ENCODE results near the gene METTL3. TPM values are rescaled to one million over a fixed set of nuclear protein-coding genes. Genes with fewer than 3 reads are reported as not detected.

The METTL3 gene
- total RNA-seq, 8 experiments from 2014 or later, result 26.6 to 76.2 (median 49.8) TPM

- 80 to 100% (median 93%) methylated on average over 1 to 2 of the region's 2 CpGs; no CpG with 5 or more reads in 3 of the 10 experiments for WGBS, 10 experiments
- Histone ChIP-seq H3K27ac (no peak overlapping the region), H3K4me1 (replicated peaks in 1 of 2) (no peaks in the 10 kb centered on the region), H3K4me3 (no peak overlapping the region)
- in situ Hi-C loops (cut with MboI; ENCODE audit: low pct_unique_long_range_greater_than_20kb in 2 of 9, low sequenced_read_pairs in 9 of 9, unreplicated experiment in 9 of 9), result no loop called here
- no peak for ATAC-seq (replicated peaks in 6 of 8)
These were observed 14.7 kb downstream of the METTL3 start for GRCh38 chr14:21496453-21496852.

GRCh38 chr14:21494902-21495762 lies 16.0 kb downstream of the METTL3 start:
- no peak overlapping the region for H3K27ac ChIP-seq
- no peak for ATAC-seq (replicated peaks in 6 of 8)
- in situ Hi-C loops (cut with MboI; ENCODE audit: low pct_unique_long_range_greater_than_20kb in 2 of 9, low sequenced_read_pairs in 9 of 9, unreplicated experiment in 9 of 9), result no loop called here
- 86 to 100% (median 100%) methylated on average over 1 of the region's 2 CpGs; no CpG with 5 or more reads in 6 of the 10 experiments for WGBS, 10 experiments
- H3K4me3 ChIP-seq, result no peak overlapping the region
- no peaks in the 10 kb centered on the region for H3K4me1 ChIP-seq (replicated peaks in 1 of 2)

GRCh38 chr14:21486640-21487087 lies 24.5 kb downstream of the METTL3 start:
- Histone ChIP-seq H3K4me3 (no peak overlapping the region), H3K27ac (no peak overlapping the region), H3K4me1 (replicated peaks in 1 of 2) (no peaks in the 10 kb centered on the region)
- 85 to 100% (median 100%) methylated on average over 1 of the region's 1 CpG; no CpG with 5 or more reads in 2 of the 10 experiments for WGBS, 10 experiments
- in situ Hi-C loops (cut with MboI; ENCODE audit: low pct_unique_long_range_greater_than_20kb in 2 of 9, low sequenced_read_pairs in 9 of 9, unreplicated experiment in 9 of 9), result no loop called here
- no peak for ATAC-seq (replicated peaks in 6 of 8)

- ATAC-seq (replicated peaks in 6 of 8), result peak; percentile 96 to 99 (median 99)
- Histone ChIP-seq H3K4me1 (replicated peaks in 1 of 2) (peaks cover 10 to 11% of the 10 kb centered on the region in 2 donors), H3K4me3 (peak within 1 kb of the TSS; percentile 52 to 90 (median 64)), H3K27ac (peak within 1 kb of the TSS; percentile 73 to 81)
- 0% methylated on average over 1 to 12 of the region's 49 CpGs; no CpG with 5 or more reads in 5 of the 10 experiments for WGBS, 10 experiments
- in situ Hi-C loops (cut with MboI; ENCODE audit: low pct_unique_long_range_greater_than_20kb in 2 of 9, low sequenced_read_pairs in 9 of 9, unreplicated experiment in 9 of 9), result no loop called here
These were observed 34.0 kb downstream of the METTL3 start, which contains the start of the genes RAB2B and TOX4 for GRCh38 chr14:21476925-21477681. Gene RAB2B, minus strand, starts transcription at chr14:21476959. Its CDS starts 87 bp downstream, at chr14:21476872. Gene TOX4, plus strand, starts transcription at chr14:21477195. Its CDS starts 84 bp downstream, at chr14:21477279.

- in situ Hi-C loops (cut with MboI; ENCODE audit: low pct_unique_long_range_greater_than_20kb in 2 of 9, low sequenced_read_pairs in 9 of 9, unreplicated experiment in 9 of 9), result no loop called here
- WGBS, 10 experiments, result 0% methylated on average over 1 to 4 of the region's 27 CpGs; no CpG with 5 or more reads in 5 of the 10 experiments
- peak; percentile 41 to 65 (median 50) for ATAC-seq (replicated peaks in 6 of 8)
- H3K27ac ChIP-seq, result peak overlapping the region; percentile 54 to 69
- H3K4me3 ChIP-seq, result peak overlapping the region; percentile 52 to 90 (median 64)
- peaks cover 10 to 11% of the 10 kb centered on the region in 2 donors for H3K4me1 ChIP-seq (replicated peaks in 1 of 2)
These were observed 34.6 kb downstream of the METTL3 start for GRCh38 chr14:21476523-21476924.

GRCh38 chr14:21475767-21476522 lies 35.2 kb downstream of the METTL3 start:
- H3K4me3 ChIP-seq, result peak overlapping the region; percentile 52 to 90 (median 64)
- peaks cover 10 to 11% of the 10 kb centered on the region in 2 donors for H3K4me1 ChIP-seq (replicated peaks in 1 of 2)
- in situ Hi-C loops (cut with MboI; ENCODE audit: low pct_unique_long_range_greater_than_20kb in 2 of 9, low sequenced_read_pairs in 9 of 9, unreplicated experiment in 9 of 9), result no loop called here
- ATAC-seq (replicated peaks in 6 of 8), result peak in 1 of 8 experiments; percentile 1
- no peak overlapping the region for H3K27ac ChIP-seq
- 6 to 63% (median 48%) methylated on average over 2 to 10 of the region's 10 CpGs for WGBS, 10 experiments

- Histone ChIP-seq H3K4me1 (replicated peaks in 1 of 2) (no peaks in the 10 kb centered on the region), H3K27ac (no peak overlapping the region), H3K4me3 (no peak overlapping the region)
- ATAC-seq (replicated peaks in 6 of 8), result peak in 3 of 8 experiments; percentile 76 to 98 (median 80)
- 0 to 100% (median 88%) methylated on average over 1 of the region's 1 CpG; no CpG with 5 or more reads in 7 of the 10 experiments for WGBS, 10 experiments
- in situ Hi-C loops (cut with MboI; ENCODE audit: low pct_unique_long_range_greater_than_20kb in 2 of 9, low sequenced_read_pairs in 9 of 9, unreplicated experiment in 9 of 9), result no loop called here
These were observed 43.5 kb downstream of the METTL3 start for GRCh38 chr14:21467616-21468015.

GRCh38 chr14:21455912-21456667 lies 55.0 kb downstream of the METTL3 start, which contains the start of gene CHD8:
Gene CHD8, minus strand, starts transcription at chr14:21456123. Its CDS starts 24,480 bp downstream, at chr14:21431643.
- Histone ChIP-seq H3K4me1 (replicated peaks in 1 of 2) (peaks cover 5 to 7% of the 10 kb centered on the region in 2 donors), H3K27ac (peak within 1 kb of the TSS; percentile 80 to 93), H3K4me3 (peak within 1 kb of the TSS; percentile 67 to 87 (median 76))
- WGBS, 10 experiments, result 0 to 9% (median 1%) methylated on average over 1 to 24 of the region's 36 CpGs; no CpG with 5 or more reads in 2 of the 10 experiments
- in situ Hi-C loops (cut with MboI; ENCODE audit: low pct_unique_long_range_greater_than_20kb in 2 of 9, low sequenced_read_pairs in 9 of 9, unreplicated experiment in 9 of 9), result no loop called here
- peak; percentile 94 to 98 (median 97) for ATAC-seq (replicated peaks in 6 of 8)

- 0 to 2% (median 0%) methylated on average over 1 to 13 of the region's 17 CpGs; no CpG with 5 or more reads in 4 of the 10 experiments for WGBS, 10 experiments
- peak; percentile 47 to 61 (median 53) for ATAC-seq (replicated peaks in 6 of 8)
- in situ Hi-C loops (cut with MboI; ENCODE audit: low pct_unique_long_range_greater_than_20kb in 2 of 9, low sequenced_read_pairs in 9 of 9, unreplicated experiment in 9 of 9), result no loop called here
- Histone ChIP-seq H3K4me3 (peak overlapping the region; percentile 67 to 87 (median 76)), H3K4me1 (replicated peaks in 1 of 2) (peaks cover 5 to 7% of the 10 kb centered on the region in 2 donors), H3K27ac (peak overlapping the region; percentile 70 to 90)
These were observed 55.6 kb downstream of the METTL3 start for GRCh38 chr14:21455592-21455911.

GRCh38 chr14:21454843-21455544 lies 56.1 kb downstream of the METTL3 start:
- H3K4me1 ChIP-seq (replicated peaks in 1 of 2), result peaks cover 5 to 7% of the 10 kb centered on the region in 2 donors
- 0 to 39% (median 26%) methylated on average over 3 to 13 of the region's 15 CpGs for WGBS, 10 experiments
- H3K27ac ChIP-seq, result peak overlapping the region; percentile 70 to 90
- H3K4me3 ChIP-seq, result peak overlapping the region; percentile 67 to 87 (median 76)
- ATAC-seq (replicated peaks in 6 of 8), result peak in 1 of 8 experiments; percentile 1
- in situ Hi-C loops (cut with MboI; ENCODE audit: low pct_unique_long_range_greater_than_20kb in 2 of 9, low sequenced_read_pairs in 9 of 9, unreplicated experiment in 9 of 9), result no loop called here

- Histone ChIP-seq H3K4me3 (no peak overlapping the region), H3K4me1 (replicated peaks in 1 of 2) (peaks cover 5 to 7% of the 10 kb centered on the region in 2 donors), H3K27ac (no peak overlapping the region)
- WGBS, 10 experiments, result 71 to 100% (median 100%) methylated on average over 1 of the region's 1 CpG; no CpG with 5 or more reads in 2 of the 10 experiments
- no peak for ATAC-seq (replicated peaks in 6 of 8)
- in situ Hi-C loops (cut with MboI; ENCODE audit: low pct_unique_long_range_greater_than_20kb in 2 of 9, low sequenced_read_pairs in 9 of 9, unreplicated experiment in 9 of 9), result no loop called here
These were observed 61.3 kb downstream of the METTL3 start for GRCh38 chr14:21449899-21450216.
